ENCODE data around the gene GIMAP5. TPM values are rescaled to one million over a fixed set of nuclear protein-coding genes. Genes with fewer than 3 reads are reported as not detected.

The GIMAP5 gene
- total and polyA plus RNA-seq, 2 of the 13 experiments (the other 11 are each of a cell fraction or from before 2014, with no cell fraction given), result not detected

DNA sequence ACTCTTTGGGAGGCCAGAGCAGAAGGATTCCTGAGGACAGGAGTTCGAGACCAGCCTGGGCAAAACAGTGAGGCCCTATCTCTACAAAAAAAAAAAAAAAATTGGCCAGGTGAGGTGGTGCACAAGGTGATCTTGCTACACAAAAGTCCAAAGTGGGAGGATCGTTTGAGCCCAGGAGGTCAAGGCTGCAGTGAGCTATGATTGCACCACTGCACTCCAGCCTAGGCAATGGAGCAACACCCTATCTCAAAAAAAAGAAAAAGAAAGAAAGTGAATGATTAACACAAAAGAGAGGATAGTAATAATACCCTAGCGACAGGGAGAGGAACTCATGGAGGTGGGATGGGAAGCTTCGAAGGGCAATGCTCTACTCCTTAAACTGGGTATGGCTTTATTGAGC is 32.5 kb downstream of the GIMAP5 start (continued):
- TF ChIP-seq, protein P1, sequence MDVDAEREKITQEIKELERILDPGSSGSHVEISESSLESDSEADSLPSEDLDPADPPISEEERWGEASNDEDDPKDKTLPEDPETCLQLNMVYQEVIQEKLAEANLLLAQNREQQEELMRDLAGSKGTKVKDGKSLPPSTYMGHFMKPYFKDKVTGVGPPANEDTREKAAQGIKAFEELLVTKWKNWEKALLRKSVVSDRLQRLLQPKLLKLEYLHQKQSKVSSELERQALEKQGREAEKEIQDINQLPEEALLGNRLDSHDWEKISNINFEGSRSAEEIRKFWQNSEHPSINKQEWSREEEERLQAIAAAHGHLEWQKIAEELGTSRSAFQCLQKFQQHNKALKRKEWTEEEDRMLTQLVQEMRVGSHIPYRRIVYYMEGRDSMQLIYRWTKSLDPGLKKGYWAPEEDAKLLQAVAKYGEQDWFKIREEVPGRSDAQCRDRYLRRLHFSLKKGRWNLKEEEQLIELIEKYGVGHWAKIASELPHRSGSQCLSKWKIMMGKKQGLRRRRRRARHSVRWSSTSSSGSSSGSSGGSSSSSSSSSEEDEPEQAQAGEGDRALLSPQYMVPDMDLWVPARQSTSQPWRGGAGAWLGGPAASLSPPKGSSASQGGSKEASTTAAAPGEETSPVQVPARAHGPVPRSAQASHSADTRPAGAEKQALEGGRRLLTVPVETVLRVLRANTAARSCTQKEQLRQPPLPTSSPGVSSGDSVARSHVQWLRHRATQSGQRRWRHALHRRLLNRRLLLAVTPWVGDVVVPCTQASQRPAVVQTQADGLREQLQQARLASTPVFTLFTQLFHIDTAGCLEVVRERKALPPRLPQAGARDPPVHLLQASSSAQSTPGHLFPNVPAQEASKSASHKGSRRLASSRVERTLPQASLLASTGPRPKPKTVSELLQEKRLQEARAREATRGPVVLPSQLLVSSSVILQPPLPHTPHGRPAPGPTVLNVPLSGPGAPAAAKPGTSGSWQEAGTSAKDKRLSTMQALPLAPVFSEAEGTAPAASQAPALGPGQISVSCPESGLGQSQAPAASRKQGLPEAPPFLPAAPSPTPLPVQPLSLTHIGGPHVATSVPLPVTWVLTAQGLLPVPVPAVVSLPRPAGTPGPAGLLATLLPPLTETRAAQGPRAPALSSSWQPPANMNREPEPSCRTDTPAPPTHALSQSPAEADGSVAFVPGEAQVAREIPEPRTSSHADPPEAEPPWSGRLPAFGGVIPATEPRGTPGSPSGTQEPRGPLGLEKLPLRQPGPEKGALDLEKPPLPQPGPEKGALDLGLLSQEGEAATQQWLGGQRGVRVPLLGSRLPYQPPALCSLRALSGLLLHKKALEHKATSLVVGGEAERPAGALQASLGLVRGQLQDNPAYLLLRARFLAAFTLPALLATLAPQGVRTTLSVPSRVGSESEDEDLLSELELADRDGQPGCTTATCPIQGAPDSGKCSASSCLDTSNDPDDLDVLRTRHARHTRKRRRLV (CRISPR knock-in tag; IDR thresholded peaks at IDR 0.05), result no peak
- TF ChIP-seq POLR2AphosphoS5 (IDR thresholded peaks at IDR 0.05; ENCODE audit: low read depth, low read length) (no peak), HOXA3 (CRISPR knock-in tag; IDR thresholded peaks at IDR 0.05) (peak; percentile 29; the same call in 1 of the 2 replicates), ZNF446 (CRISPR knock-in tag; IDR thresholded peaks at IDR 0.05) (no peak), ZNF83 (CRISPR knock-in tag; IDR thresholded peaks at IDR 0.05; ENCODE audit: borderline replicate concordance) (no peak), NAIF1 (CRISPR knock-in tag; IDR thresholded peaks at IDR 0.05; ENCODE audit: borderline replicate concordance) (no peak), SMARCE1 (IDR thresholded peaks at IDR 0.05; ENCODE audit: borderline replicate concordance) (no peak), ZSCAN25 (CRISPR knock-in tag; IDR thresholded peaks at IDR 0.05) (no peak), ZNF670 (CRISPR knock-in tag; IDR thresholded peaks at IDR 0.05; ENCODE audit: borderline replicate concordance) (no peak), ZNF749 (CRISPR knock-in tag; IDR thresholded peaks at IDR 0.05; ENCODE audit: borderline replicate concordance) (no peak), EP300 (IDR thresholded peaks at IDR 0.05; ENCODE audit: low read depth in 2 of 2, low read length in 2 of 2) (peak in 1 of 2 experiments; percentile 64; a peak in 1 of 4 replicates), EP300 (CRISPR knock-in tag; IDR thresholded peaks at IDR 0.05; ENCODE audit: borderline replicate concordance) (no peak), ZFP41 (CRISPR knock-in tag; IDR thresholded peaks at IDR 0.05; ENCODE audit: borderline replicate concordance) (no peak), ZNF543 (CRISPR knock-in tag; IDR thresholded peaks at IDR 0.05) (no peak), CBX1 (IDR thresholded peaks at IDR 0.05; ENCODE audit: low read depth) (no peak), DMAP1 (CRISPR knock-in tag; IDR thresholded peaks at IDR 0.05) (no peak), AKAP8 (CRISPR knock-in tag; IDR thresholded peaks at IDR 0.05) (no peak), MEF2D (CRISPR knock-in tag; IDR thresholded peaks at IDR 0.05) (no peak), ZNF883 (CRISPR knock-in tag; IDR thresholded peaks at IDR 0.05; ENCODE audit: not compliant biosample characterization) (no peak), ZSCAN29 (CRISPR knock-in tag; conservative IDR thresholded peaks at IDR 0.05) (no peak), ZNF577 (CRISPR knock-in tag; IDR thresholded peaks at IDR 0.05; ENCODE audit: borderline replicate concordance, low read depth) (no peak), TCF12 (IDR thresholded peaks at IDR 0.05) (no peak), TCF12 (CRISPR knock-in tag; IDR thresholded peaks at IDR 0.05) (no peak), IKZF4 (CRISPR knock-in tag; IDR thresholded peaks at IDR 0.05; ENCODE audit: borderline replicate concordance, low read depth, not compliant biosample characterization) (no peak)
- TF ChIP-seq, protein P2, sequence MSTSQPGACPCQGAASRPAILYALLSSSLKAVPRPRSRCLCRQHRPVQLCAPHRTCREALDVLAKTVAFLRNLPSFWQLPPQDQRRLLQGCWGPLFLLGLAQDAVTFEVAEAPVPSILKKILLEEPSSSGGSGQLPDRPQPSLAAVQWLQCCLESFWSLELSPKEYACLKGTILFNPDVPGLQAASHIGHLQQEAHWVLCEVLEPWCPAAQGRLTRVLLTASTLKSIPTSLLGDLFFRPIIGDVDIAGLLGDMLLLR (CRISPR knock-in tag; IDR thresholded peaks at IDR 0.05), result no peak
- TF ChIP-seq, protein P3, sequence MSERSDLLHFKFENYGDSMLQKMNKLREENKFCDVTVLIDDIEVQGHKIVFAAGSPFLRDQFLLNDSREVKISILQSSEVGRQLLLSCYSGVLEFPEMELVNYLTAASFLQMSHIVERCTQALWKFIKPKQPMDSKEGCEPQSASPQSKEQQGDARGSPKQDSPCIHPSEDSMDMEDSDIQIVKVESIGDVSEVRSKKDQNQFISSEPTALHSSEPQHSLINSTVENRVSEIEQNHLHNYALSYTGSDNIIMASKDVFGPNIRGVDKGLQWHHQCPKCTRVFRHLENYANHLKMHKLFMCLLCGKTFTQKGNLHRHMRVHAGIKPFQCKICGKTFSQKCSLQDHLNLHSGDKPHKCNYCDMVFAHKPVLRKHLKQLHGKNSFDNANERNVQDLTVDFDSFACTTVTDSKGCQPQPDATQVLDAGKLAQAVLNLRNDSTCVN (CRISPR knock-in tag; IDR thresholded peaks at IDR 0.05; ENCODE audit: borderline replicate concordance), result no peak
